ENCODE results near the gene PCMT1. TPM values are rescaled to one million over a fixed set of nuclear protein-coding genes. Genes with fewer than 3 reads are reported as not detected.
A peak's percentile ranks its signal among the peaks of the same experiment; 100 is the strongest.

PCMT1 gene
- total and polyA plus RNA-seq, 2 of the 4 experiments (the other 2 are of a cell fraction): 101 to 109 TPM

DNA sequence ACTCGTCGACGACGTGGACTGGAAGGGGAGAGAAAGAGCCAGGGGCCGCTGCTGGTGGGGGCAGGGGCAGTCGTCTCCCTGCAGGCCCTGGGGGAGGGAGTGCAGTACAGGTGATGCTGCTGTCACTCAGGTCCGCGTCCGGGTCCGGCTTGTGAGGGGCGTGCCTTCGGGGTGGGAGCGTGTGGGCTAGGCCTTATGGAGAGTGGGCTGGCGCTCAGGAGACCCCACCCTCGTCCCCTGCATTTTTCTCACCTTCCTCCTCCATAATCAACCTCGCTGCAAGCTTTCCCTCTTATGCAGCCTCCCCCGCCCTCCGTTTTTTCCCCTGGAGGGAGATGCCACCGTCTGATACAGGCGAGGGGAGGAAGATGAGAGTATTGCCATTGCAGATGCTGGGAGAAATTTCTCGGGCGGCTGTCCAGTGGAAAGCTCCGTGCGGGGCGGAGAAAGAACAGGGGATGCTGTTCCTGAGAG, 632 bp downstream of the PCMT1 start:
- CTCF ChIA-PET: no interaction called here
- WGBS, 2 experiments (ENCODE audit: extremely low coverage in 2 of 2, insufficient read length in 1 of 2): 0% methylated on average over 4 of the region's 25 CpGs; no CpG with 5 or more reads in 1 of the 2 experiments

More for the DNA sequence above, 632 bp downstream of the PCMT1 start:
- Histone ChIP-seq H2BK15ac (ENCODE audit: low read depth, low read length) (no peak overlapping the region), H3K9me3 (ENCODE audit: control insufficient read depth, insufficient read depth, low read length) (no peaks in the 10 kb centered on the region), H2AFZ (replicated peaks; ENCODE audit: low read length, poor library complexity) (peak overlapping the region; percentile 94), H3K14ac (replicated peaks; ENCODE audit: low read depth, low read length) (peak overlapping the region; percentile 86), H3K56ac (ENCODE audit: extremely low read depth, insufficient read depth, low read length) (peak overlapping the region; percentile 38; the same call in 1 of the 2 replicates), H2AK5ac (ENCODE audit: low read depth, low read length) (peak overlapping the region; percentile 74; the same call in 1 of the 2 replicates), H3K4me2 (ENCODE audit: low read depth, low read length) (peak overlapping the region; percentile 80), H2AK9ac (replicated peaks; ENCODE audit: low read depth, low read length, poor library complexity) (peak overlapping the region; percentile 74), H2BK20ac (ENCODE audit: low read depth, low read length) (no peak overlapping the region), H3K23ac (ENCODE audit: low read depth, low read length) (peak overlapping the region; percentile 83), H3K18ac (ENCODE audit: low read depth, low read length) (no peak overlapping the region), H3K9me1 (ENCODE audit: insufficient read depth, low read length) (0 out of 2 replicates have a peak, but pooled peaks cover 2% of the 10 kb centered on the region), H4K5ac (ENCODE audit: low read depth, low read length) (no peak overlapping the region), H4K8ac (ENCODE audit: low read depth in 2 of 2, low read length in 2 of 2) (peak overlapping the region in 1 of 2 experiments; percentile 84; a peak in 2 of 4 replicates), H3K4me3 (ENCODE audit: insufficient read depth, low read depth, low read length) (peak overlapping the region; percentile 93), H2BK5ac (ENCODE audit: low read depth, low read length, poor library complexity, severe bottlenecking) (peak overlapping the region; percentile 81), H3K79me1 (ENCODE audit: low read depth in 1 of 2, low read length in 2 of 2) (peaks cover 14 to 39% of the 10 kb centered on the region in 2 experiments; a peak in 3 of 4 replicates), H3K4me1 (ENCODE audit: control insufficient read depth, insufficient read depth, low read length) (no peaks in the 10 kb centered on the region), H4K91ac (ENCODE audit: insufficient read depth, low read depth, low read length) (peak overlapping the region; percentile 58; the same call in 1 of the 2 replicates), H2BK120ac (ENCODE audit: low read depth, low read length) (no peak overlapping the region), H3K36me3 (ENCODE audit: control insufficient read depth, insufficient read depth, low read length) (no peaks in the 10 kb centered on the region), H3K27me3 (ENCODE audit: control insufficient read depth, insufficient read depth, low read length) (no peaks in the 10 kb centered on the region), H3K27ac (ENCODE audit: insufficient read depth, low read length) (peak overlapping the region; percentile 91), H3K4ac (ENCODE audit: low read depth, low read length) (peak overlapping the region; percentile 75), H4K20me1 (ENCODE audit: insufficient read depth, low read length) (peaks cover 22% of the 10 kb centered on the region), H3K9ac (ENCODE audit: low read depth, low read length) (peak overlapping the region; percentile 94)
- in situ Hi-C loops (cut with MboI; ENCODE audit: low sequenced_read_pairs) (no loop called here), intact Hi-C loops (cut with micrococcal nuclease) (no loop called here), dilution Hi-C loops (cut with HindIII; ENCODE audit: low sequenced_read_pairs, unreplicated experiment) (no loop called here)
- BruUV-seq (replicated peaks): no TSS peak
- ATAC-seq (ENCODE audit: low read depth): peak; percentile 48
- POLR2A ChIA-PET (ENCODE audit: unreplicated experiment): no interaction called here
- TF ChIP-seq MXI1 (IDR thresholded peaks at IDR 0.05; ENCODE audit: borderline replicate concordance, low read depth, low read length) (no peak; the same call in 1 of the 2 replicates), POLR2A (IDR thresholded peaks at IDR 0.05; ENCODE audit: low read depth, low read length) (no peak), SMC3 (IDR thresholded peaks at IDR 0.05; ENCODE audit: low read depth, low read length) (no peak), NFE2L2 (IDR thresholded peaks at IDR 0.05; ENCODE audit: low read depth, low read length) (no peak), RAD21 (IDR thresholded peaks at IDR 0.05; ENCODE audit: low read length) (no peak), MAFK (IDR thresholded peaks at IDR 0.05; ENCODE audit: low read depth, low read length) (no peak)
- TF ChIP-seq, protein P1, sequence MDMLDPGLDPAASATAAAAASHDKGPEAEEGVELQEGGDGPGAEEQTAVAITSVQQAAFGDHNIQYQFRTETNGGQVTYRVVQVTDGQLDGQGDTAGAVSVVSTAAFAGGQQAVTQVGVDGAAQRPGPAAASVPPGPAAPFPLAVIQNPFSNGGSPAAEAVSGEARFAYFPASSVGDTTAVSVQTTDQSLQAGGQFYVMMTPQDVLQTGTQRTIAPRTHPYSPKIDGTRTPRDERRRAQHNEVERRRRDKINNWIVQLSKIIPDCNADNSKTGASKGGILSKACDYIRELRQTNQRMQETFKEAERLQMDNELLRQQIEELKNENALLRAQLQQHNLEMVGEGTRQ (IDR thresholded peaks at IDR 0.05; ENCODE audit: low read depth, low read length): no peak
- TF ChIP-seq, protein P2, sequence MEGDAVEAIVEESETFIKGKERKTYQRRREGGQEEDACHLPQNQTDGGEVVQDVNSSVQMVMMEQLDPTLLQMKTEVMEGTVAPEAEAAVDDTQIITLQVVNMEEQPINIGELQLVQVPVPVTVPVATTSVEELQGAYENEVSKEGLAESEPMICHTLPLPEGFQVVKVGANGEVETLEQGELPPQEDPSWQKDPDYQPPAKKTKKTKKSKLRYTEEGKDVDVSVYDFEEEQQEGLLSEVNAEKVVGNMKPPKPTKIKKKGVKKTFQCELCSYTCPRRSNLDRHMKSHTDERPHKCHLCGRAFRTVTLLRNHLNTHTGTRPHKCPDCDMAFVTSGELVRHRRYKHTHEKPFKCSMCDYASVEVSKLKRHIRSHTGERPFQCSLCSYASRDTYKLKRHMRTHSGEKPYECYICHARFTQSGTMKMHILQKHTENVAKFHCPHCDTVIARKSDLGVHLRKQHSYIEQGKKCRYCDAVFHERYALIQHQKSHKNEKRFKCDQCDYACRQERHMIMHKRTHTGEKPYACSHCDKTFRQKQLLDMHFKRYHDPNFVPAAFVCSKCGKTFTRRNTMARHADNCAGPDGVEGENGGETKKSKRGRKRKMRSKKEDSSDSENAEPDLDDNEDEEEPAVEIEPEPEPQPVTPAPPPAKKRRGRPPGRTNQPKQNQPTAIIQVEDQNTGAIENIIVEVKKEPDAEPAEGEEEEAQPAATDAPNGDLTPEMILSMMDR (conservative IDR thresholded peaks at IDR 0.05; ENCODE audit: low read depth, low read length): no peak
- peak; percentile 49 for DNase-seq
